Peyer's patch (tissue), 4 donors: ENCODE results near the gene NTPCR. TPM values are rescaled to one million over a fixed set of nuclear protein-coding genes. Genes with fewer than 3 reads are reported as not detected.

ENCODE experiments used
- DNase-seq, 3 donors: peaks; one replicate each; pipeline ENCODE4 v3.0.0-alpha.2; 2017 to 2019
- H3K27ac ChIP-seq, 4 donors: fragments of 200-600 bp; sonication (generic); one replicate each; pipeline ENCODE4 v1.5.1; 2016 to 2019
- H3K27me3 ChIP-seq, 2 donors: fragments of 200-600 bp; sonication (generic); one replicate each; pipeline ENCODE4 v1.5.1; 2019
- H3K36me3 ChIP-seq, 3 donors: fragments of 200-600 bp; sonication (generic); one replicate each; pipeline ENCODE4 v1.5.1; 2016 to 2019
- H3K4me1 ChIP-seq, 4 donors: fragments of 200-600 bp; sonication (generic); one replicate each; pipeline ENCODE4 v1.5.1; 2016 to 2019
- H3K4me3 ChIP-seq, 4 donors: fragments of 200-600 bp; sonication (generic); 1 replicate in 3 of 4; 2 replicates in 1 of 4; pipeline ENCODE4 v1.5.1; 2016 to 2019; ENCODE audit warnings: mild to moderate bottlenecking in 1 of 4
- H3K9me3 ChIP-seq, 4 donors: fragments of 200-600 bp; sonication (generic); one replicate each; pipeline ENCODE4 v1.5.1; 2016 to 2019; ENCODE audit warnings: mild to moderate bottlenecking in 1 of 4
- POLR2A ChIP-seq, 2 donors: fragments of 450-650 bp; IDR thresholded peaks; one replicate each; pipeline ENCODE4 v1.5.1; 2017; ENCODE audit warnings: antibody characterized with exemption in 2 of 2, mild to moderate bottlenecking in 2 of 2, moderate library complexity in 2 of 2
- total RNA-seq, 4 donors: library from RNA; depleted of rRNA; stranded (reverse); fragments of >200 nt; gene quantifications; one replicate each; pipeline ENCODE4 v1.1.0, GENCODE V29; 2016
- TF ChIP-seq, protein P1 (sequence below), 6 experiments: fragments of 450-650 bp in 4 of 6; fragments of 200-600 bp in 2 of 6; sonication (generic) in 1 of 6; IDR thresholded peaks; one replicate each; pipeline ENCODE4 v1.5.1; 2017 to 2019; ENCODE audit warnings: antibody characterized with exemption in 6 of 6, mild to moderate bottlenecking in 3 of 6, moderate library complexity in 1 of 6

The NTPCR gene
- total RNA-seq, 4 donors from 2014 or later, result 25.7 to 43.0 (median 29.6) TPM

DNA sequence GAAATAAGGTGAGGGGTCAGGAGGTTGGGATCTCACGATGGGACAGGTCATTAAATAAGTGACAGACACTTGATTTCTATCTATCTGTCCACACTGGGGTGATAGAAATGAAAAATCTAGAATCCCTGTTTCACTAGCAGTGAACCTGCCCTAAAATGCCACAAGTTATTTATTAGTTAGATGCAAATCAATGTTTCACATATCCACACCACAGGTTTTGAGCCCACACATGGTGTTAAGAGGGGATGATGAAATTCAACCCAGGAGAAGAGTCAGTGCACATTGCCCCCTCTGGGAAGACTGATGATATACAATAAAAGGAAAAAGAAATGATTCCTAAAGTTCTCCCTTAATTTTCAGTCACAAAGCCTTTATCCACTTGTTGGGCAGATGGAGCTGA lies 10.1 kb upstream of the NTPCR start:
- no peak for DNase-seq
- Histone ChIP-seq H3K27ac (no peak overlapping the region), H3K36me3 (no peaks in the 10 kb centered on the region), H3K9me3 (no peaks in the 10 kb centered on the region), H3K27me3 (no peaks in the 10 kb centered on the region), H3K4me3 (no peak overlapping the region), H3K4me1 (no peaks in the 10 kb centered on the region)
- TF ChIP-seq POLR2A (IDR thresholded peaks at IDR 0.05), result no peak
- TF ChIP-seq, protein P1, sequence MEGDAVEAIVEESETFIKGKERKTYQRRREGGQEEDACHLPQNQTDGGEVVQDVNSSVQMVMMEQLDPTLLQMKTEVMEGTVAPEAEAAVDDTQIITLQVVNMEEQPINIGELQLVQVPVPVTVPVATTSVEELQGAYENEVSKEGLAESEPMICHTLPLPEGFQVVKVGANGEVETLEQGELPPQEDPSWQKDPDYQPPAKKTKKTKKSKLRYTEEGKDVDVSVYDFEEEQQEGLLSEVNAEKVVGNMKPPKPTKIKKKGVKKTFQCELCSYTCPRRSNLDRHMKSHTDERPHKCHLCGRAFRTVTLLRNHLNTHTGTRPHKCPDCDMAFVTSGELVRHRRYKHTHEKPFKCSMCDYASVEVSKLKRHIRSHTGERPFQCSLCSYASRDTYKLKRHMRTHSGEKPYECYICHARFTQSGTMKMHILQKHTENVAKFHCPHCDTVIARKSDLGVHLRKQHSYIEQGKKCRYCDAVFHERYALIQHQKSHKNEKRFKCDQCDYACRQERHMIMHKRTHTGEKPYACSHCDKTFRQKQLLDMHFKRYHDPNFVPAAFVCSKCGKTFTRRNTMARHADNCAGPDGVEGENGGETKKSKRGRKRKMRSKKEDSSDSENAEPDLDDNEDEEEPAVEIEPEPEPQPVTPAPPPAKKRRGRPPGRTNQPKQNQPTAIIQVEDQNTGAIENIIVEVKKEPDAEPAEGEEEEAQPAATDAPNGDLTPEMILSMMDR (IDR thresholded peaks at IDR 0.05), result no peak

DNA sequence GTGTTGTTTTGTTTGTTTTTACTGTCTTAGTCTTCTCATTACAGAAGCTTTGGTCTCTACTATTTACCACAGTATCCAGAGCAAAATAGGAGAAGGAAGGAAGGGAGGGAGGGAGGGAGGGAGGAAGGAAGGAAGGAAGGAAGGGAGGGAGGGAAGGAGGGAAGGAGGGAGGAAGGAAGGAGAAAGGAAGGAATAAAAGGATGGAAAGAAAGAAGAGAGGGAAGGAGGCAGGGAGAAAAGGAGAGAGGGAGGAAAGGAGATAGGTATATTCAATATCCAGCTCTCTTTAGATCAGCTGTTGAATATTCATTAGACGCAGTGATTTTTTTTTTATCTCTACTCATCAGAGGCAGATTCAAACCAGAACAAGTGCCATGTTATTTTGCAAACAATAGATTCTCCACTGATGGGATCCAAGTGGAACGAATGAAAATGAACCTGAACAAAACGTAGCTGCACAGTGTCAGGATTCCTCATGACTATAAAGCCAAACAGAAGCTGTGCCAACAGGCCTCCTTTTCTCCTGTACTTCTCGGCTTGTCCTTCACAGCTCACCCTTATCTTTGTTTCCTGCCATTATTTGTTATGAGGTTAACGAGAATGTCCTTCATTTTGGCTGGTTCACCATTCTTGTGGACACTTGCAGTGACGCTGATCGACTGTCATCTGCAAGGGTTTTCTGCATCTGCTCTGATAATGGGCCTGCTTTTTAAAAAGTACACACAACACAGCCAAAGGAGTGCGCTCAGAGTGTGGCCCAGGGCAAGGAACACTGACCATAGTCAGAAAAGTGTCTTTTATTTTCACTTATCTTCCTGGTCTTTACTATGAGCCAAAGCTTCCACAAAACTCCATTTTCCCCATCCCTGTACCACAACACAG lies 7.8 kb upstream of the NTPCR start:
- DNase-seq, result no peak
- TF ChIP-seq POLR2A (IDR thresholded peaks at IDR 0.05), result no peak
- TF ChIP-seq, protein P1 (IDR thresholded peaks at IDR 0.05), result no peak
- Histone ChIP-seq H3K4me3 (no peak overlapping the region), H3K36me3 (no peaks in the 10 kb centered on the region), H3K27ac (no peak overlapping the region), H3K4me1 (no peaks in the 10 kb centered on the region), H3K9me3 (no peaks in the 10 kb centered on the region), H3K27me3 (no peaks in the 10 kb centered on the region)

GRCh38 chr1:232943679-232944252 lies 6.6 kb upstream of the NTPCR start:
- H3K36me3 ChIP-seq, result no peaks in the 10 kb centered on the region
- H3K27ac ChIP-seq, result no peak overlapping the region
- H3K9me3 ChIP-seq, result no peaks in the 10 kb centered on the region
- no peak overlapping the region for H3K4me3 ChIP-seq
- H3K4me1 ChIP-seq, result no peaks in the 10 kb centered on the region
- no peak for TF ChIP-seq POLR2A (IDR thresholded peaks at IDR 0.05)
- TF ChIP-seq, protein P1 (IDR thresholded peaks at IDR 0.05), result no peak
- no peaks in the 10 kb centered on the region for H3K27me3 ChIP-seq
- DNase-seq, result no peak

DNA sequence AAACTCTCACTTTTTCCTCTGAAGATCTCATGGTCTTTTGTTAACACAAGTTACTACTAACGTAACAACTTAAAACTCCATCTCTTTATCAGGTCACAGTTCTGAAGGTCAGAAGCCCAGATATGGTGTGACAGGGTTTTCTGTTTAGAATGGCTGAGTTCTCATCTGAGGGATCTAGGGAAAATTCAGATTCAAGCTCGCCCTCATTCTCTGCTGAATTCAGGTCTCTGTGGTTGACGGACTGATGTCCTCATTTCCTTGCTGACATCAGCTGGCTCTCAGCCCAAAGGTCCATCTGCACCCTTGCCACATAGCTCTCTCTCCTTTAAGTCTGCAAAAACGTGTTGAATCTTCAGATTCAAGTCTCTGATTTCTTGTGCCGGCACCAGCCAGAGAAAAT lies 6.1 kb upstream of the NTPCR start:
- H3K4me3 ChIP-seq, result no peak overlapping the region
- no peak overlapping the region for H3K27ac ChIP-seq
- no peaks in the 10 kb centered on the region for H3K36me3 ChIP-seq
- TF ChIP-seq POLR2A (IDR thresholded peaks at IDR 0.05), result no peak
- TF ChIP-seq, protein P1 (IDR thresholded peaks at IDR 0.05), result no peak
- no peaks in the 10 kb centered on the region for H3K9me3 ChIP-seq
- no peaks in the 10 kb centered on the region for H3K4me1 ChIP-seq
- no peak for DNase-seq
- H3K27me3 ChIP-seq, result no peaks in the 10 kb centered on the region

DNA sequence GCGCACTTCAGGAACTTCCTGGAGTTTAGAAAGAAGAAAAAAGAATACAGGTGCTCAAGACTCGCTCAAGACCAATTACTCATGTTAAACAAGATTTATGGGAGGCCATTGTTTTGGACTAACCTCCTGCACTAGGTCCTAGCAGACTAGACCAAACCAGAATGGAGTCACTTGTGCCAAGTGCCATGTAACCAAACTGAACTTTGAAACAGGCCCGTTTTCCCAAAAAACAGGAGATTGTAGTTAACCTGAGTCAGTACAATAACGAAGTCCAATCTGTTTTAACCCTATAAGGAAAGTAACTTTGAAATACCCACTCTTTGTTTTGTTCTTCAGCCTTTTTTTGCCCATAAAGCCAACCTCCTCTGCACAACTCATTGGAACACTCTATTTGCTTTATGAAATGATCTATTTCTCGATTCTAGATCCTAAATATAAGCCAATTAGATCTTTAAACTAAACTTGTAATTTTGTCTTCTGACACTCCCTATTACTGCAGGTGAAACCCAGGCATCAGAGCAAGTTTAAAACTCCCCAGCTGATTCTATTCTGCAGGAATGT lies 695 bp upstream of the NTPCR start:
- Histone ChIP-seq H3K27ac (peak overlapping the region; percentile 73 to 90 (median 83)), H3K4me1 (peaks cover 0 to 28% (median 1%) of the 10 kb centered on the region in 4 donors), H3K36me3 (no peaks in the 10 kb centered on the region), H3K27me3 (no peaks in the 10 kb centered on the region), H3K9me3 (no peaks in the 10 kb centered on the region), H3K4me3 (peak overlapping the region; percentile 85 to 93 (median 88))
- no peak for TF ChIP-seq POLR2A (IDR thresholded peaks at IDR 0.05)
- TF ChIP-seq, protein P1 (IDR thresholded peaks at IDR 0.05), result no peak
- no peak for DNase-seq
